Suppressor macrophage treated with lipopolysaccharide for 4 hours (primary cell): ENCODE measurements around the gene SETD1A.
"Not testable (repeated sequence)": the region's sequence is repeated elsewhere in the genome, so short reads cannot be mapped to it uniquely, and the experiment has no call there.

Source experiments
- DNase-seq: peaks from one replicate; pipeline ENCODE4 v3.0.0-alpha.2; 2020

Gene SETD1A

DNA sequence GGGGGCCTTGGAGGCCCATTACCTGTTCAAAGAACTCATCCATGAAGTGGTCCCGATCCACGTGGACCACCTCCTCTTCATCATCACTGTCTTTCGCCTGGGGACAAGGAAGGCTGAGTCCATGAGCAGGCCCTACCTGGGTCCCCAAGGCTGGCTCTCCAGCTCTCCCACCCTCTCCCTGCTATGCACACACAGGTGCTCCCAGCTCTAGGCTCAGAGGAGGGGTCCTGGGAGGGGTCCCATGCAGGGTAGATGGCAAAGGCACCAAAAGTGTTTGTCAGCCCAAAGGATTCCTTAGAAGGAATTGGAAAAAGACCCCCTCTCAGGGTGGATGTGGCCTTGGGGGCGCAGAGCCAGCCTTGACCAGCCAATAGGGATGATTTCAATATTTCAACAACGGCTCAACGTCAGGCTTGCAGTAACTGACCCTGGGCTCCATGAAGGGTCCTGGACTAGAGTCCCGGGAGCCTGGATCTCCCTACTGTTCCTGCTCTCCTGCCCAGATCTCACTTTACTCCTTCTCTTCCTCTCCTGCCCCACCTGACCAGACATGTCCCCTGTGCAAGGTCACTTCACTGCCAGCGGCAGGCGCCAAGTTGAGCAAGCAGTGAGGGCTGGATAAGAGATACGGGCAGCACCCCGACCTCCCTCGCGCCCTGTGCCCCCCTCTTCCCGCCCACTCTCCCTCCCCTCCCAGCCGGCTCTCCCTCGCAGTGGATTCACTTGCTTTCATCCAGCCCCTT, 44.1 kb downstream of the SETD1A start:
- no peak for DNase-seq

- DNase-seq, result no peak
Measured at GRCh38 chr16:31002250-31002700, 44.7 kb downstream of the SETD1A start.

- DNase-seq, result no peak
Measured at GRCh38 chr16:31002862-31003341, 45.3 kb downstream of the SETD1A start.

GRCh38 chr16:31003744-31004143, 46.2 kb downstream of the SETD1A start:
- DNase-seq, result no peak

DNA sequence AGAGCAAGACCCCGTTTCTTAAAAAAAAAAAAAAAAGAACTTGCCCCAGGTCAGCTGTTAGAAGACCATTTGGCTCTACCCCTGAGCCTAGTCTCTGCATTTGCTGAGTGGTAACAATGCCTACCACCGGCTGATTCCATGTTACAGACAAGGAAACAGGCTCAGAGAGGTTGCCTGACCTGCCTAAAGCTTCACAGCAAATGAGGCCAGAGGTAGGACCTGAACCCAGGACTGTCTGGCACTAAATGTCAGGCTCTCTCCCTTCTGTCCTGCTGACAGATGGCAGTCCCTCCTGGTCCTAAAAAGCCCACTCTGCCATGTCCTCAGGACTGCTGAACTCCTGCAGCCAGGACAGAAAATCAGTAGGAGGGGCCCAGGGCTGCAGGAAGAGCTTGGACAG, 47.1 kb downstream of the SETD1A start:
- DNase-seq, result no peak

DNA sequence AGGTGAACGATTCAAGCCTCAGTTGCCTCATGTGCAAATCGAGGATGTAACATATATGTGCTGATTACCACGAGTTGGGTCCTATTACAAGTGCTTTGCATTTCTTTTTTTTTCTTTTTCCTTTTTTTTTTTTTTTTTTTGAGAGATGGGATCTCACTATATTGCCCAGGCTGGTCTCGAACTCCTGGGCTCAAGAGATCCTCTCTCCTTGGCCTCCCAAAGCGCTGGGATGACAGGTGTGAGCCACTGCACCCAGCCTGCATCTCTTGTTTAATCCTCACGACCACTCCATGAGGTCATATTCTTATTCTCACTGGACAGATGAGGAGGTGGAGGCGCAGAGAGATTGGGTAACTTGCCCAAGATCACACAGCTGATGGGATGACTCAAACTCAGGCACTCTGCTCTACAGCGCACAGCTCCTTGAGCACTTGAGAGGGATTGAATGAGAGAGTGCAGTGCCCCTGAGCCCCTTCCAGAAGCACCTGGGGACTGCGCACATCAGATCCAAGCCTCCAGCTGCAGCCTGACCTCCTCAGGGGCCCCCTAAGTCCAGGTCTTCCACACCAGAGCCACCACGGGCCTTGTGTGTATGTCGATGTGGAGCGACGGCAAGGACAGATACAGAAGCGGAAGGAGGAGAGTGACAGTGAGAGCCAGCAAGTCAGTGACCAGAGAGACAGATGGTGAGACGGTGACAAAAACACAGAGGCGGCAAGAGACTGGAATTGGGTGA, 48.0 kb downstream of the SETD1A start:
- DNase-seq, result peak; percentile 57

- DNase-seq, result no peak
Measured at GRCh38 chr16:31006086-31006385, 48.5 kb downstream of the SETD1A start.

DNA sequence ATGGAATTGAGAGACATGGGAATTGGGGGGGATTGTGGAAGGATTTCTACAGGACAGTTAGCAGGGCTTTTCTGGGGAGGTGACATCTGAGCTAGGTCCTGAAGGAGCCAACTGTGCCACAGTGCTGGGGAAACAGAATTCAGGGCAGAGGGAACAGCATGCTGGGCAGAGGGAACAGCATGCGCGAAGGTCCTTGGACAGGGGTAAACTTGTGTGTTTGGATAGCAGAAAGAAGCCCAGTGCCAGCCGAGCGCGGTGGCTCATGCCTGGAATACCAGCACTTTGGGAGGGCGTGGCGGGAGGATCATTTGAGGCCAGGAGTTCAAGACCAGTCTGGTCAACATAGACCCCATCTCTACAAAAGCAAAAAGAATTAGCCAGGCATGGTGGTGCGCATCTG, 49.0 kb downstream of the SETD1A start:
- DNase-seq, result no peak

- DNase-seq, result no peak
Measured at GRCh38 chr16:31007684-31008083, 50.1 kb downstream of the SETD1A start.

DNA sequence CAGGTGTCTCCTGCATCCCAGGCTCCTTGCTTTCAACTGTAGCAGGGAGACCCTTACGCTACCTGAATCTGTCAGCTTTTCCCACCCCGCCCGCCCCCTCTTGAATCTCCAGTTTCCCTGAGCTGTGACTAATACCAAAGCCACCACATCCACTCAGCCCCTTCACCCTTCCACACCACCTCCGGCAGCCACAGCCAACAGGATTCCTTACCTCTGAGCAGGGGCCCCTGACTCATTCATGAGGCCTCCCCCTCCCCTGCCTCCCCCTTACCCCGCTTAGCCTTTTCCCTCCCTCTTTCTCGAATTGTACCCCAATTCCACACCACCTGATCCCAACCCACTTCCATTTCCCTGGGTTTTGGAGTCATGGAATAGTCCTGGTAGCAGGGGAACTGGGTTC, 50.6 kb downstream of the SETD1A start:
- DNase-seq, result no peak

DNA sequence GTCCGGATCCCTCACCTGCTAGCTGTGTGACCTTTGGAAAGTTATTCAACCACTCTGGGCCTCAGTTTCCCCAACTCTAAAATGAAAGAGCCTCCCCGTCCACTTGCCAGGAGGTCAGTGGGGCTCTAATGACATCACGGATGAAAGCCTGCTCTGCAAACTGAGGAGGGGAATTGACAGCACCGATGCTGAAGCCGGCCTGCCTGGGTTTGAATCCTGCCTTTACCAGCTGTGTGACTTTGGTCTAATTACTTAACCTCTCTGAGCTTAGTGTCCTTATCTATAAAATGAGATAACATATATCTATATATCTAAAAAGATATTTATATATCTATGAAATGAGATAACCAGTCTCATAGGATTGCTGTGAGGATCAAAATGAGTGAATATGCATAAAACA, 51.0 kb downstream of the SETD1A start:
- no peak for DNase-seq

- no peak for DNase-seq
Measured at GRCh38 chr16:31009120-31009519, 51.6 kb downstream of the SETD1A start.

DNA sequence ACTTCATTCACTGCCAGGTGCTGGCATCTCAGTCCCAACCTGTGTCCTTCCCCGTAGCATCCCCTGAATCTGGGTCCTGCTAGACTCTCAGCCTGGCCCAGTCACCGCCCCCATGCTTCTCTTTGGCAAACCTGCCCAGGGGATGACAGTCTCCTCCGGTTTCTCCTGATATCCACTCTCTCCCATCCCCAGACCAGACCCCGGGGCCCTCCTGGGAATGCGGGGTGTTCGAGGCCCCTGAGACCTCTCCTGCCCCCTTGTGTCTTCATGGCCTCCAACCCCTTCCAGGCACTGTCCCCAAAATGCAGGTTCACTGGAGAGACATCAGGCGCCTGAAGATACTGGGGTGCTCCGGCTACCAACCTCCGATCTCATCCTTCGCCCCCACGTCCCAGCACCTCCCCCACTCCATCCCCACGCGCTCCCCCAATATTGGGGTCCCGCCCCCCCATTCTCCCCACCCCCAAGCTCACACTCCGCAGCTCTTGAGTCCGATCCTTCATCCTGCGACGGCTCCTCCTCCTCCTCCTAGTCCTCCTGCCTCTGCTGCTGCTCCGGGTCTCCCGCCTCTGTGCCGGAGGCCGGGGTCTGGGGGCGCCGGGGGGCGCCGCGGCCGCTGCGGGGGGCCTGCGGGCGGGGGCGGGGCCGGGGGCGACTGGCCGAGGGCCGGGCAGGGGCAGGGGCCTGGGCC, 52.5 kb downstream of the SETD1A start:
- no peak for DNase-seq

DNA sequence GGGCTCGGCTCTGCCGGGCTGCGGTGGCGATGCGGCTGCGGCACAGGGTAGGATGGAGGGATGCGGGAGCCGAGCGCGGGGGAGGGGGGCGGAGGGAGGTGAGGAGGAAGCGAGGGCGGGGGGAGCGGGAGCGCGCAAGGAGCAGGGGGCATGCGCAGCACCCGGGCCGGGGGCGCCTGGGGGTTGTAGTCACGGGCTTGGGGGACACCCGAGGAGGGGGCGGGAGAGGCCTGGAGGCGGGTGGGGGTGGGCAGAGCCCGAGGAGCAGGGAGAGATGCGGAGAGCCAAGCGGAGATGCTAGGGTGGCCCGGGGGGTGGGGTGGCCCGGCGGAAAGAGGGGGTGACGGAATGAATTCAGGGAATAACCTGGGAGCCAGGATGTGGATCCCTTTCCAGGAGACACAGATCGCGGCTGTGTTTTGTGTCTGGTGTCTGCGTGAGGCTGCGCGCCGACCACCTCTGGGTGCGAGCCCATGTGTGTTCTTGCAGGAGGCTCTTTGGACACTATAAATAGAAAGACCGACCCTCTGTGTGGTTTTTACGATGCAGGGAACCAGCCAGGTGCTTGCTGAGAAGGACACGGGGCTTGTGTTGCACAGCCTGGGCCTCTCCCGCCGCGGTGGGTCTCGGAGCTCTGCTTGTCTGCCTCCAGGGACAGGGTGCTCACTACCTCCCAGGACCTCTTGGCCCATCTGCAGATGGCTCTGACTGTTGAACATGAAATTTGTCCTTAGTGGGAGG, 53.2 kb downstream of the SETD1A start, which contains the start of gene STX1B:
STX1B (minus strand) TSS at position 54 of the 741 bp plus-strand sequence. CDS start 242 bp downstream, outside the sequence.
- no peak for DNase-seq

DNA sequence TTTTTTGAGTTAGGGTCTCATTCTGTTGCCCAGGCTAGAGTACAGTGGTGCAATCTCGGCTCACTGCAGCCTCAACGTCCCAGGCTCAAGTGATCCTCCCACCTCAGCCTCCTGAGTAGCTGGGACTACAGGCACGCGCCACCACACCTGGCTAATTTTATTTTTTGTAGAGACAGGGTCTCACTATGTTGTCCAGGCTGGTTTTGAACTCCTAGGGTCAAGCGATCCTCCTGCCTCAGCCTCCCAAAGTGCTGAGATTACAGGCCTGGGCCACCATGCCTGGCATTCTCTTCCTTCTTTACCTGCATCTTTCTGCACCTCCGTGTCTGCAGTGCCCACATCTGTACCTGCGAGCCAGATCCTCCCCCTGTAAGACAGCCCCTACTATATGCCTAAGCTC, 54.3 kb downstream of the SETD1A start:
- not testable (repeated sequence) for DNase-seq

- DNase-seq, result not testable (repeated sequence)
Measured at GRCh38 chr16:31013292-31013691, 55.7 kb downstream of the SETD1A start.

- no peak for DNase-seq
Measured at GRCh38 chr16:31016018-31016417, 58.5 kb downstream of the SETD1A start.

DNA sequence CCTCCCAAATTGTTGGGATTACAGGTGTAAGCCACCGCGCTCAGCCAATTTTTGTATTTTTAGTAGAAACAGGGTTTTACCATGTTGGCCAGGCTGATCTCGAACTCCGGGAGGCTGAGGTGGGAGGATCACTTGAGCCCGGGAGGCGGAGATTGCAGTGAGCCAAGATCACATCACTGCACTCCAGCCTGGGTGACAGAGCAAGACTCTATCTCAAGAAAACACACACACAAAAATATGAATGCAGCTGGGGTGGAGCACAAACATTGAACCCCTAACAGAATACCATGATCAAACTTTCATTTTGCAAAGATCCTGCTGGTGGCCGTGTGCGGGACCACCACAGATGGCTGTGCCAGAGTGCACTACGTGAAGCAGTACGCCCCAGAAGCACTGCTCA, 60.2 kb downstream of the SETD1A start:
- not testable (repeated sequence) for DNase-seq

DNA sequence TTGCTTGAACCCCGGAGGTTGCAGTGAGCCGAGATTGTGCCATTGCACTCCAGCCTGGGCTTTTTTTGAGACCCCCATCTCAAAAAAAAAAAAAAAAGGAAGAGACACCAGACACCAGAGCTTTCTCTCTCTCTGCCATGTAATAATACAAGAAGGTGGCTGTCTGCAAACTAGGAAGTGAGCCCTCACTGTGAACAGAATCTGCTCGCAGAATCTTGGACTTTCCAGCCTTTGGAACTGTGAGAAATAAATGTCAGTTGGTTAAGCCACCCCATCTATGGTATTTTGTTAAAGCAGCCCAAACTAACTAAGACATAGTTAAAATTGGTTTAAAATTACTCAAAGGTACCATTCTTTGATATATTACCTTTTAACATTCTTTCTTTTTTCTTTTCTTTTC, 63.0 kb downstream of the SETD1A start:
- no peak for DNase-seq

DNA sequence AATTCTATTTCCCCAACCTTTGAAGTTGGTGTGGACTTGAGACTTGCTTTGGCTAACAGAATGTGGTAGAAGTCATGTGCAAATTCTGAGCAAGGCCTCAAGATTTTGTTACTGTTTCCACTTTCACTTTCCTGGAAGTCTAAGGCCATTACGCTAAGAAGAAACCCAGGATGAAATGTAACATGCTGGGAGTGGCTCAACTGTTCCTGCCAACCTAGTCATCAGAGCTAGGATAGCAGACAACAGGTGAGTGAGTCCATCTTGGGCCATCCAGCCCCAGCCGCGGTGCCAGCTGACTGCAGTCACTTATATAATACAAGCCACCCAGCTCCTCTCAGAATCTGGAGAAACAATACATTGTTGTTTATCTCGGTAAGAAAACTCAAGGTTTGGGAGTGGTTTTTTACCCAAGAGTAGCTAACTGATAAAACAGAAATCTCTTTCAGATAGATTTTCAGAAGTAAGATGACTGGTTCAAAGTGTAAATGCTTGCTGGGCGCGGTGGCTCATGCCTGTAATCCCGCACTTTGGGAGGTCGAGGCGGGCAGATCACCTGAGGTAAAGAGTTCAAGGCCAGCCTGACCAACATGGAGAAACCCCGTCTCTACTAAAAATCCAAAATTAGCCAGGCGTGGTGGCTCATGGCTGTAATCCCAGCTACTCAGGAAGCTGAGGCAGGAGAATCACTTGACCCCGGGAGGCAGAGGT, 65.1 kb downstream of the SETD1A start:
- DNase-seq, result peak; percentile 71

- DNase-seq, result no peak
Measured at GRCh38 chr16:31023252-31023602, 65.7 kb downstream of the SETD1A start.

DNA sequence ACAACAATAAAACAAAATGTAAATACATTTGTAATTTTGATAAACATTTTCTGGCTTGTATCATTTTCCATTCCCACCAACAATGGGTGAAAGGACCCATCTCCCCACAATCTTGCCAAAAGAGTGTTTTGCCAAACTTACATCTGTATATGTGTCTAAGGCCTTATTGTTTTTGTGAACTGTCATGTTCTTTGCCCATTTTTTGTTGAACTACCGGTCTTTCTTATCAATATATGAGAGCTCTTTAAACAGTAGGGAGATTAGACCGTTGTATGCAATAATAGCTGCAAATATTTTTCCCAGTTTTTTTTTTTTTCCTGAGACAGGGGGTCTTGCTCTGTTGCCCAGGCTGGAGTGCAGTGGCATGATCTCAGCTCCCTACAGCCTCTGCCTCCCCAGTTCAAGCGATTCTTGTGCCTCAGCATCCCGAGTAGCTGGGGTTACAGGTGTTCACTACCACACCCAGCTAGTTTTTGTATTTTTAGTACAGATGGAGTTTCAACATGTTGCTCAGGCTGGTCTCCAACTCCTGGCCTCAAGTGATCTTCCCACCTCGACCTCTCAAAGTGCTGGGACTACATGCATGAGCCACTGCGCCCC, 66.2 kb downstream of the SETD1A start:
- no peak for DNase-seq
